OCI-LY7 (cell line): ENCODE results near the gene GATA1.

ENCODE experiments used
- EZH2phosphoT487 ChIP-seq: fragments of 200-600 bp; sonication (generic); IDR thresholded peaks from 2 replicates; pipeline ENCODE4 v1.6.1; 2018; ENCODE audit warnings: low read depth, borderline replicate concordance, mild to moderate bottlenecking, mixed run types, antibody characterized with exemption, low read length, moderate library complexity, mixed read lengths
- TF ChIP-seq, protein P1 (sequence below): fragments of 200-600 bp; sonication (generic); conservative IDR thresholded peaks from 2 replicates; pipeline ENCODE4 v1.5.1; 2014; ENCODE audit warnings: mild to moderate bottlenecking, antibody characterized with exemption, low read length, moderate library complexity, mixed read lengths

- TF ChIP-seq, protein P1, sequence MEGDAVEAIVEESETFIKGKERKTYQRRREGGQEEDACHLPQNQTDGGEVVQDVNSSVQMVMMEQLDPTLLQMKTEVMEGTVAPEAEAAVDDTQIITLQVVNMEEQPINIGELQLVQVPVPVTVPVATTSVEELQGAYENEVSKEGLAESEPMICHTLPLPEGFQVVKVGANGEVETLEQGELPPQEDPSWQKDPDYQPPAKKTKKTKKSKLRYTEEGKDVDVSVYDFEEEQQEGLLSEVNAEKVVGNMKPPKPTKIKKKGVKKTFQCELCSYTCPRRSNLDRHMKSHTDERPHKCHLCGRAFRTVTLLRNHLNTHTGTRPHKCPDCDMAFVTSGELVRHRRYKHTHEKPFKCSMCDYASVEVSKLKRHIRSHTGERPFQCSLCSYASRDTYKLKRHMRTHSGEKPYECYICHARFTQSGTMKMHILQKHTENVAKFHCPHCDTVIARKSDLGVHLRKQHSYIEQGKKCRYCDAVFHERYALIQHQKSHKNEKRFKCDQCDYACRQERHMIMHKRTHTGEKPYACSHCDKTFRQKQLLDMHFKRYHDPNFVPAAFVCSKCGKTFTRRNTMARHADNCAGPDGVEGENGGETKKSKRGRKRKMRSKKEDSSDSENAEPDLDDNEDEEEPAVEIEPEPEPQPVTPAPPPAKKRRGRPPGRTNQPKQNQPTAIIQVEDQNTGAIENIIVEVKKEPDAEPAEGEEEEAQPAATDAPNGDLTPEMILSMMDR: no peak
- no peak for TF ChIP-seq EZH2phosphoT487
Measured at GRCh38 chrX:48801280-48802088, 15.1 kb downstream of the GATA1 start, which contains the start of gene HDAC6.
